ENCODE measurements around the gene LRRC73. TPM values are rescaled to one million over a fixed set of nuclear protein-coding genes. Genes with fewer than 3 reads are reported as not detected.
"Not testable (repeated sequence)": the region's sequence is repeated elsewhere in the genome, so short reads cannot be mapped to it uniquely, and the experiment has no call there.

Gene LRRC73
- total RNA-seq, 1 donor from 2014 or later: 2.7 TPM

- peak; percentile 90 for DNase-seq
Observed at GRCh38 chr6:43491750-43492661, 18.1 kb downstream of the LRRC73 start.

- DNase-seq: no peak
Observed at GRCh38 chr6:43490523-43490939, 19.6 kb downstream of the LRRC73 start.

GRCh38 chr6:43489277-43490072 lies 20.7 kb downstream of the LRRC73 start:
- peak; percentile 91 for DNase-seq

- DNase-seq: no peak
Observed at GRCh38 chr6:43488667-43489276, 21.4 kb downstream of the LRRC73 start.

GRCh38 chr6:43481591-43482236 lies 28.4 kb downstream of the LRRC73 start:
- no peak for DNase-seq

GRCh38 chr6:43481075-43481474 lies 29.1 kb downstream of the LRRC73 start:
- no peak for DNase-seq

GRCh38 chr6:43478008-43478372 lies 32.2 kb downstream of the LRRC73 start:
- no peak for DNase-seq

GRCh38 chr6:43477235-43478007 lies 32.7 kb downstream of the LRRC73 start, which contains the start of gene TJAP1:
Gene TJAP1, plus strand, starts transcription at chr6:43477570. Its CDS starts 21,432 bp downstream, at chr6:43499002.
- DNase-seq: peak; percentile 89

GRCh38 chr6:43476746-43477145 lies 33.4 kb downstream of the LRRC73 start:
- no peak for DNase-seq

- DNase-seq: no peak
Observed at GRCh38 chr6:43475516-43475915, 34.6 kb downstream of the LRRC73 start.

GRCh38 chr6:43472515-43472914 lies 37.6 kb downstream of the LRRC73 start:
- no peak for DNase-seq

- no peak for DNase-seq
Observed at GRCh38 chr6:43471399-43471798, 38.7 kb downstream of the LRRC73 start.

- no peak for DNase-seq
Observed at GRCh38 chr6:43469947-43470346, 40.2 kb downstream of the LRRC73 start.

GRCh38 chr6:43468748-43469681 lies 41.1 kb downstream of the LRRC73 start:
- DNase-seq: no peak

GRCh38 chr6:43468240-43468639 lies 41.9 kb downstream of the LRRC73 start:
- no peak for DNase-seq

- DNase-seq: no peak
Observed at GRCh38 chr6:43467752-43468151, 42.4 kb downstream of the LRRC73 start.

GRCh38 chr6:43467265-43467664 lies 42.9 kb downstream of the LRRC73 start:
- DNase-seq: not testable (repeated sequence)

- DNase-seq: no peak
Observed at GRCh38 chr6:43465948-43466347, 44.2 kb downstream of the LRRC73 start.

- no peak for DNase-seq
Observed at GRCh38 chr6:43464337-43464736, 45.8 kb downstream of the LRRC73 start.

- no peak for DNase-seq
Observed at GRCh38 chr6:43461936-43462335, 48.2 kb downstream of the LRRC73 start.
